Kidney epithelial cell (primary cell): Measurements from ENCODE around the gene GCC1. TPM values are rescaled to one million over a fixed set of nuclear protein-coding genes. Genes with fewer than 3 reads are reported as not detected.

Source experiments
- DNase-seq: peaks from one replicate; pipeline ENCODE4 v3.0.0-alpha.2; 2010; ENCODE audit warnings: low read depth
- H3K27me3 ChIP-seq: 2 replicates; pipeline ENCODE4 v1.6.0; 2011; ENCODE audit warnings: low read length; ENCODE audit not compliant: control insufficient read depth, insufficient read depth
- H3K36me3 ChIP-seq: 2 replicates; pipeline ENCODE4 v1.5.1; 2011; ENCODE audit warnings: low read length; ENCODE audit not compliant: control insufficient read depth, insufficient read depth
- H3K4me3 ChIP-seq: 2 replicates; pipeline ENCODE4 v1.5.1; 2011; ENCODE audit warnings: low read depth, mild to moderate bottlenecking, control low read depth, low read length
- total RNA-seq: library from RNA; depleted of rRNA; stranded (reverse); fragments of >200 nt; gene quantifications from 2 replicates; pipeline ENCODE4 v1.2.3, GENCODE V29; 2015
- TF ChIP-seq, protein P1 (sequence below): IDR thresholded peaks from 2 replicates; pipeline ENCODE4 v1.5.1; 2011; ENCODE audit warnings: mild to moderate bottlenecking, moderate library complexity, low read length, control low read depth, inconsistent platforms; ENCODE audit not compliant: insufficient read depth, poor library complexity, severe bottlenecking

The GCC1 gene
- total RNA-seq, 1 donor from 2014 or later, result 35.0 TPM

DNA sequence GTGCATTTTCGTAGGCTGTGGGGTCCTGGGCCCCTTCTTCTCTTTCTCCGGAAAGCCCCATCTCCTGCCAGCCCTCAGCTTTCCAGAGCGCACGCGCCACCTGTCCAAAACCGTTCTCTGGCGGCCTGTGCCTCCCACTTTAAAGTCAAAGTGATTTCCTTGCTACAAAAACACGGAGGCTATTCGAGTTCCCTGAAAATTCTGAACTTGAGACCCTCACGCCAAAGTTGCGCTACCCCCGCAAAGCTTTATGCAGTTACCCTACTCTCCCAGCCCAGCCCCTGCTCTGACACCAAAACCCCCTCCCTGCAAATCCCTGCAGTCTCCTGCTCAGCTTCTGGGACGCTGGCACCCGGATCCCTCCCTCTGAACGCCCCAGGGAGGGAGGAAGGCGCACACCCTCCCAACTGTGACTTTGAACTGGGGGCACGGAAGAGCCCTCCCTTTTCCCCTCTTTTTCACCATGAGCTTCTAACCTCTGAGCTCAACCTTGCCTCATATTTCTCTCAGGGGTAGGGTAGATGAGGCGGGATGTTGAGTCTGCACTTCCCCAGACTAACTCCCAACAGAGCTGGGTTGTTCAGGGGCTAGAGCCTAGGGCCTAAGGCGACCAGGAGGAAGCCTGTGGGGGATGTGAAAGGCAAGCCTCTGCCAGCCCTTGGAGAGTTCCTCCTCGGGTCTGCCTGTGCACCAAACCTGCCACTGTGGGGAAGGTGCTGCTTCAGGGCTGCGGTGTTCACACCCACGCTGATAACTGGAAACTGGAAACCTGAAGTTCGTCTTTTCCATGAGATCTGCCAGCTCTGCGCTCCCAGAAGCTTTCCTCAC is 35.2 kb upstream of the GCC1 start:
- H3K27me3 ChIP-seq, result peaks cover 33% of the 10 kb centered on the region
- no peak overlapping the region for H3K4me3 ChIP-seq
- DNase-seq, result no peak
- TF ChIP-seq, protein P1, sequence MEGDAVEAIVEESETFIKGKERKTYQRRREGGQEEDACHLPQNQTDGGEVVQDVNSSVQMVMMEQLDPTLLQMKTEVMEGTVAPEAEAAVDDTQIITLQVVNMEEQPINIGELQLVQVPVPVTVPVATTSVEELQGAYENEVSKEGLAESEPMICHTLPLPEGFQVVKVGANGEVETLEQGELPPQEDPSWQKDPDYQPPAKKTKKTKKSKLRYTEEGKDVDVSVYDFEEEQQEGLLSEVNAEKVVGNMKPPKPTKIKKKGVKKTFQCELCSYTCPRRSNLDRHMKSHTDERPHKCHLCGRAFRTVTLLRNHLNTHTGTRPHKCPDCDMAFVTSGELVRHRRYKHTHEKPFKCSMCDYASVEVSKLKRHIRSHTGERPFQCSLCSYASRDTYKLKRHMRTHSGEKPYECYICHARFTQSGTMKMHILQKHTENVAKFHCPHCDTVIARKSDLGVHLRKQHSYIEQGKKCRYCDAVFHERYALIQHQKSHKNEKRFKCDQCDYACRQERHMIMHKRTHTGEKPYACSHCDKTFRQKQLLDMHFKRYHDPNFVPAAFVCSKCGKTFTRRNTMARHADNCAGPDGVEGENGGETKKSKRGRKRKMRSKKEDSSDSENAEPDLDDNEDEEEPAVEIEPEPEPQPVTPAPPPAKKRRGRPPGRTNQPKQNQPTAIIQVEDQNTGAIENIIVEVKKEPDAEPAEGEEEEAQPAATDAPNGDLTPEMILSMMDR, result no peak
- H3K36me3 ChIP-seq, result no peaks in the 10 kb centered on the region

DNA sequence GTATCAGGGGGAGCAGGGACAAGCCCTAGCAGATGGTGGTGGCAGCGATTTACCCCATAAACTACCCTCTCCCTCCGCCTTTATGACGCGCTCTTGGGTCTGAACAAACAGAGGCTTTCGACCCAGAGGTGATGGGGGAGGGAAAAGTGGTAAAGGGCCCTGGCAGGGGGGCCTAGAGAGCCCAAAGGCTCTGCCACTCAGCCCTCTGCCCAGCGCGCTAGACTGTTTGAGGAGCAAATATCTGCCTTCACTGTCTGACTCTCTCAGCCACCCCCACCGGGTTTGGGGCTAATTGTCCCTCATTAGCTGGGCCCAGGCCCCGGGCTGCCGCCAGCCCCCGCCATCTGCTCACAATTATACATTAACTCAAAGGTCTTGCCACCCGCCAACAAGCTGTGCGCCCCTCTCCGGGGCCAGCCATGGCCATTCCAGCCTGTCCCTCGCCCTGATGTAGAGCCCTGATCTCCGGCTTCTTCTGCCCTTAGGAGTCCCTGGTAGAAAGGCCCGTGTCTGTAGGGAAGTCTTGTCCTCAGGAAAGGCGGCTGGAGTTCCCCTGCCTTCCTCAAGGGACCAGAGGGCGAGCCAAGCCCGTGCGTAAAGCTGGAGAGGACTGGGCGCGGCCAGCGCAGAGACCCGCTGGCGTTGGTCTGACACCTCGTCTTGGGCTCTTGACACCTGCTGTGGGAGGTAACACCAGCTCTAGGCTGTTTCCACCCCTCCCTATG is 34.4 kb upstream of the GCC1 start:
- no peaks in the 10 kb centered on the region for H3K36me3 ChIP-seq
- DNase-seq, result no peak
- H3K27me3 ChIP-seq, result peaks cover 39% of the 10 kb centered on the region
- TF ChIP-seq, protein P1, result no peak
- no peak overlapping the region for H3K4me3 ChIP-seq

DNA sequence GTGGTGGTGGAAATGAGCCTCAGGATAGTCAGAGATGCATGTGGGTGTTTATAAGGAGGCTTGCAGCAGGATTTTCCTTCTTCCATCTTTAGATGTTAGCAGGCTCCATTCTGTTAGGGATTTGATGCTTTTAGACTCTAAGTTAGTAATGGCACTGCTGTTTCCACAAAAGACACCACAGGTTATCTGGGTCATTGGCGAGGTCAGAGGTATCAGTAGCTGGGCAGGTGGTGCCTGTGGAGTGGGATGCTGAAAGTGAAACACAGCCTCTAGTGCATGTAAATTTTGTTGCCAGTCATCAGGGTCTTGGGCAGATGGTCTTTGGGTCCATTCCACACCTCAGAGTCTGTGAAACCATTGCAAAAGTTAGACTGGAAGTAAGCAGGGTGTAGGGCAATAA is 33.4 kb upstream of the GCC1 start:
- Histone ChIP-seq H3K4me3 (no peak overlapping the region), H3K36me3 (no peaks in the 10 kb centered on the region), H3K27me3 (peaks cover 43% of the 10 kb centered on the region)
- TF ChIP-seq, protein P1, result no peak
- DNase-seq, result no peak

DNA sequence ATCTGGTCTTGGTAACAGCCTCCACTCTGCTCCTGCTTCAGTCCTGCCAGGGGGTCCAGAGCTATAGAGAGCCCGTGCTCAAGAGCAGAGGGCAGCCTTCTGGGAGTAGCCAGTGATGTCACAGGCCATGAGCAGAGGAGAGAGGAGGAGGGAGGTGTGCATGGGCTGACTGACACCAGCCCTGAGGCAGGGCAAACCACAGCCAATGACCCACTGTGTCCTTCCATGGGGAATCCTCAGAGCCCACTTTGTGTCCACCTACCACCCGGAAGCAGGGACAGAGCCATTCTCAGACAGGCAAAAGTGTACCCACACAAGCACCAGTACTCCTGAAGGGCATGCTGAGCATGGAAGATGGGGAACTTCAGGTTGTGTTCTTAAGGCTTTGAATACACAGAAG is 32.6 kb upstream of the GCC1 start, which contains the start of gene PAX4:
Gene PAX4 (minus strand): TSS at position 101 of the 400 bp plus-strand sequence. CDS start 2,214 bp downstream, outside the sequence.
- no peak for DNase-seq
- Histone ChIP-seq H3K36me3 (no peaks in the 10 kb centered on the region), H3K4me3 (no peak within 1 kb of the TSS), H3K27me3 (peaks cover 45% of the 10 kb centered on the region)
- TF ChIP-seq, protein P1, result no peak

GRCh38 chr7:127616724-127617123 is 31.3 kb upstream of the GCC1 start:
- Histone ChIP-seq H3K27me3 (peaks cover 44% of the 10 kb centered on the region), H3K4me3 (no peak overlapping the region), H3K36me3 (no peaks in the 10 kb centered on the region)
- DNase-seq, result no peak
- TF ChIP-seq, protein P1, result no peak
